GM18867 (cell line): ENCODE measurements around the gene COX18.

Source experiments
- ATAC-seq: cut with Tn5 transposase; IDR thresholded peaks from one replicate; pipeline ENCODE4 v1.9.1; 2021; ENCODE audit warnings: mild to moderate bottlenecking, moderate library complexity; ENCODE audit not compliant: unreplicated experiment

The COX18 gene, protein sequence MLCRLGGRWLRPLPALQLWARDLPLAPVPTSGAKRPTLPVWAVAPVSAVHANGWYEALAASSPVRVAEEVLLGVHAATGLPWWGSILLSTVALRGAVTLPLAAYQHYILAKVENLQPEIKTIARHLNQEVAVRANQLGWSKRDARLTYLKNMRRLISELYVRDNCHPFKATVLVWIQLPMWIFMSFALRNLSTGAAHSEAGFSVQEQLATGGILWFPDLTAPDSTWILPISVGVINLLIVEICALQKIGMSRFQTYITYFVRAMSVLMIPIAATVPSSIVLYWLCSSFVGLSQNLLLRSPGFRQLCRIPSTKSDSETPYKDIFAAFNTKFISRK

DNA sequence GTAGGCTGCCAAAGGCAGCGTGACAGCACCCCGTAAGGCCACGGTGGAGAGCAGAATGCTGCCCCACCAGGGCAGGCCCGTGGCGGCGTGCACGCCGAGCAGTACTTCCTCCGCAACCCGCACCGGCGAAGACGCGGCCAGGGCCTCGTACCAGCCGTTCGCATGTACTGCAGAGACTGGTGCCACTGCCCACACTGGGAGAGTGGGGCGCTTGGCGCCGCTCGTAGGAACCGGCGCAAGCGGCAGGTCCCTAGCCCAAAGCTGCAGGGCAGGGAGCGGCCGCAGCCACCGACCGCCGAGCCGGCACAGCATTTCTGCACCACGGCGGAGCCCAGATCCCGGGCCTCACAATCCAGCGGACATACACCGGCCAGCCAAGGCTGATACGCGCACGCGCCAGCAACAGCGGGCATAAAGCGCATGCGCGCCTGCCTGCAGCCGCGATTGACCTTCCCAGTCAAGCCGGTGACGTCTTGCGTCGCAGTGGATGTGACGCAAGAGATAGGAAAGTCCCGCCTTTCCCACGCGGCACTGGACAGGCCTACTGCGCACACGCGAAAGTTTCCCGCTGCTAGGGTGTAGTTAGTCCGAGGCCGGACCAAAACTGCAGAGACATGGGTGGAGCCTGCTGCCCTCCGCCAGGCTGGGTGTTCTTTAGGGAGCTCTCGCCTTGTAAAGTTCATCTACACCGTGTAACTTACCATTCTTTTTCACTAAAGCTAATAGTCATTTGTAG lies at the start of gene COX18:
TSS of gene COX18 (minus strand) at position 379 of the 736 bp plus-strand sequence. CDS start at position 312, 67 bp downstream.
- ATAC-seq: peak; percentile 83

DNA sequence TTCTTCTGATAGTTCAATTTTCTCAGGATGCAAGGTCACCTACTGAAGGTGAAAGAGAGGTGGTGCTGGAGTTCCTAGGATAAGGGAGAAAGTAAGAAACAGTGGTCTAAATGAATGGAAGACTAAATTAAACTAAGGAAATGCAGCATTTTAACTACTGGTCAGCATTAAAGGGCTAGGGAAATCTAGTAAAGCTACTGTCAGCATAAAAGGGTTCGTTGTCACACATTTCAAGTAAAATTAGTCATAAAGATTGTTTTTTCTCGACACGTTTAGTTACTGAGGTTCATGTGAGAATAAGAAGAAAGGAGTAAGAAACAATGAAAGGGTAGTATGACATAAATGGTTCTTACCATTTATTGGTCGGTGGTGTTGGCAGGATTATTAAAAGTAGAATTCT lies 40.0 kb upstream of the COX18 start:
- no peak for ATAC-seq

DNA sequence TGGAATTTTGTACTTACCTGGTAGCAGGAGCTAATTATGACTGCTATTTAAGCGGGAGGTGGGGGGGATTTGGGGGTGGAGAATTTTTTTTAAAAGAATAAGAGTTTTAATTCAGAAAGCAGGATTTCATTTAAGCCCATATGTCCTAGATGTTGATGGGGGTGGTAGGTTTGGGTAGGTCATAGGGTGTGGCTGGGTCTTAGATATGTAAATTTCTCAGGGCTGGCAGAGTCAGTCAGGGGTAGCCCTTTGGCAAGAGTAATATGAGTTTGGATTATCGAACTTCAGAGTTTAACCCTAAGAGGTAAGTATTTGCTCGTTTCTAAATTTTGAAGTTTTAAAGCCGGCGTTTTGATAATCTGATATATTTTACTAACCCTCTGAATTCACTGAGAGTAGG lies 35.2 kb upstream of the COX18 start:
- ATAC-seq: no peak

DNA sequence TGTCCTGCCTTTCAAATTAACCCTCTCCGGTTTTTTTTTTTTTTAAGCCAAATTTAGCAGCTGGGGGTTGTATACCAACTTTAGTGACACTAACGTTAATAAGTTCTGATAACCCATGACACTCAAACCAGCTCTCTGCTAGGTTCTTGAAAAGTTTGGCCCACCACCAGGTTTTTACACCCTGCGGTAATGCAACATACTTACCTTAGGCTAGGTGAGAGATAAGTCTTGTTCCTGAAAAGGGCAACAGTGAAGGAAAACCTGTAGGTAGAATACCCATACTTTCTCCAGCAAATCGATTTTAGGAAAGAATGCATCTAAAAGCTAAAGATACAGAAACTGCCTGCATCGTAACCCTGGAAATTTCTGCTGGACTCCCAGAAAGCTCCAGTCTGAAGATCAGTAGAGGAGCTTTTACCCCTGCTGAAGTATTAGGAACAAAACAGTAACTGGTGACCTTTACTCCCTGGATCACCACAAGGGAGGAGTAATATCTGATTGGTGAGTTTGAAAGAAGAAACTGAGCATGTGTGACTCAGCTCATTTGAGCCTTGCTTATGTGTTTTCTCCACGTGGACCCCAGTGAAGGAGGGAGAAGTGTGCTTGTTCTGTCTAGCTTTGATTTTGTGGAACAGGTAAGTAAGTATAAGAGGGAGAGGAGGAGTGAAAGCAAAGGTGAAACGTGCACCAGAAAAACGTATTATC lies 34.4 kb upstream of the COX18 start:
- no peak for ATAC-seq

DNA sequence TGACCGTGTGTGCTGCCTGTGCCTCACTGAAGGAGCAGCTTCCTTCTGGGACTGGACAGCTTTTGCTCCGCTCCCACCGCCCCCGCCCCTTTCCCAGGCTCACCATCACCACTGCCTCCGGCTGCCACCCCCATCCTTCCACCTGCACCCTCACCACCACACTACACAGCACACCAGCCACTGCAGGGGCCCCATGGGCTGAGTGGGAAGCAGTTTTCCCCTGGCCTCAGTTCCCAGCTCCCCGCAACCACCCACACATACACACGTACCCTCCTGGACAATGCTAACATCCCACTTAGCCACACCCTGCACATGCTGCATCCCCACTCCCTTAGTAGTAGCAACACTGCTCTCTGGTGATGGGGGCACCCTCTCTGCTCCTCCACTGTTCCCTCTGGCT lies 29.6 kb upstream of the COX18 start:
- no peak for ATAC-seq

DNA sequence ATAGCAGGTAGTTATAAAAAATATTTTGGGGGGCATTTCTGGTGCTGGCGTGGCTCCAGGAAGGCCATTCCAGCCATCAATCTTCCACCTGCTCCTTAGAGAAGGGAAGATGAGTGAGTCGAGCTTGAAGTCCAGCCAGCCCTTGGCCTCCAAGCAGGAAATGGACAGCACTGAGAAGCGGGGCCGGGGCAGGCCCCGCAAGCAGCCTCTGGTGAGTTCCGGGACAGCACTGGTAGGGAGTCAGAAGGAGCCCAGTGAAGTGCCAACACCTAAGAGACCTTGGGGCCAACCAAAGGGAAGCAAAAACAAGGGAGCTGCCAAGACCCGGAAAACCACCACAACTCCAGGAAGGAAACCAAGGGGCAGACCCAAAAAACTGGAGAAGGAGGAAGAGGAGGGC lies 29.2 kb upstream of the COX18 start:
- no peak for ATAC-seq

DNA sequence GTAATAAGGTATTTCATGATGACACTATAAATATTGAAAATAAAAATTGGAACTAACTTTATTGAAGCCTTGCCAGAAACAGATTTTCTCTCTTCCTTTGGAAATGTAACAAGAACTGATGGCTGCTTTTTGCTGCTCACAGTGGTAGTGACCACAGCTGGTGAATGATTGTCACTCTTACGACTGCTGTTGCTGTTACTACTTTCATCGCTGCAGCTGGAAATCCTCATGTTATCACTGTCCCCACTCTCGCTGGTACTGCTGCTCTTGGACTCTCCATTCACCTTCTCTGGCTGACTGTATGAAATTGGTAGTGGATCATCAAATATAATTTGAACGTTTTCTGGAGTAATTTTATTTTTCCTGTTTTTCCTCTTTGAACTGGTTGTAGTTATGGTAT lies 28.5 kb upstream of the COX18 start:
- no peak for ATAC-seq

DNA sequence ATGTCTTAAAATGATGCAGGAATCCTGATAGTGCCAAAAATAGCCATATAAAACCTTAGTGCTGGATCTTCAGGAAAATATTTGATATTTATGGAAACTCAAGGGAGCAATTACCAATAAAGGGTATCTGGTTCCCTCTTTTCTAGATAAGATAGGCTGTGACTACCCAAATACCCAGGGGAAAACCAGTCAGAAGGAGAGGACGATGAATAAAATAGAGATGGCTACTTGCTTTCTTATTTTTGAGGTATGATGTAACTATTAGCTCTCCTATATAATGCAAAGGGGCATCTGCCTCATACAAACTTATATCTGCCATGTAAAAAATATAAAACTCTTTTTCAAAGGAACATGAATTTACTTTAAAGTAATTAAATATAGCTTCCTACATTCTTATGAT lies 23.4 kb upstream of the COX18 start:
- no peak for ATAC-seq

DNA sequence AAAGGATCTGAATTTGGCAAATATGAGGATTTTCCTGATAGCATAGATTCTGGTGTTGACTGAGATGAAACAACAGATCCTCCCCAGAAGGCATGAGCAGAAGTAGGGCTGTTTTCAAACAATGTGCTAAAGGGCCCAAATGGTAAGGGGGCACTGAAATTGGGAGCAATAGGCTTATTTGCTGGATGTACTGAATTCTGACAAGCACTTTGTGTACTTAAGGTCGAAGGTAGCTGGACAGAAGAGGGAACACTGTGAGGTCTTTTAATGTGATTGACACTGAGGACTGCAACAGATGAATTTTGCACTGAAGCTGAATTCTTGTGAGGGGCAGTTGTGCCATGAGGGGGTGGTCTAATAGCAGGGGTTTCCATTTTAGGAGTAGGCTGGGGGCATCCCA lies 21.2 kb upstream of the COX18 start:
- no peak for ATAC-seq

DNA sequence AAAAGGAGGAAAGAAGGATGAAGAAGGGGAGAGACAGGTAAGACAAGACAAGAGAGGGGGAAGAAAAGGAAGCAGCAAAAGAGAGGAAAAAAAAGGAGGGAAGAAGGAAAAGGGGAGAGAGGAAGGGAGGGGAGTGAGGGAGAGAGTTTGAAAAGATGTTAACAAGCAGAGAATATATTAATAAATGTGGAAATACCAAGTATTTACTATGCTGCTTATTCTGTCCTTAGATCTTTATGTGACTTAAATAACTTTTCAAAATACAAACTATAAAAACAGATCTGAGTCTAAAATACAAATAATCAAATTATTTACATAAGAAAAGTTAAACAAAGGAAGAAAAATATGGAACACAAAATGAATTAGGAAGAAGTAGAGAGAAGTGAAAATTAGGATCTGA lies 18.4 kb upstream of the COX18 start:
- ATAC-seq: no peak

DNA sequence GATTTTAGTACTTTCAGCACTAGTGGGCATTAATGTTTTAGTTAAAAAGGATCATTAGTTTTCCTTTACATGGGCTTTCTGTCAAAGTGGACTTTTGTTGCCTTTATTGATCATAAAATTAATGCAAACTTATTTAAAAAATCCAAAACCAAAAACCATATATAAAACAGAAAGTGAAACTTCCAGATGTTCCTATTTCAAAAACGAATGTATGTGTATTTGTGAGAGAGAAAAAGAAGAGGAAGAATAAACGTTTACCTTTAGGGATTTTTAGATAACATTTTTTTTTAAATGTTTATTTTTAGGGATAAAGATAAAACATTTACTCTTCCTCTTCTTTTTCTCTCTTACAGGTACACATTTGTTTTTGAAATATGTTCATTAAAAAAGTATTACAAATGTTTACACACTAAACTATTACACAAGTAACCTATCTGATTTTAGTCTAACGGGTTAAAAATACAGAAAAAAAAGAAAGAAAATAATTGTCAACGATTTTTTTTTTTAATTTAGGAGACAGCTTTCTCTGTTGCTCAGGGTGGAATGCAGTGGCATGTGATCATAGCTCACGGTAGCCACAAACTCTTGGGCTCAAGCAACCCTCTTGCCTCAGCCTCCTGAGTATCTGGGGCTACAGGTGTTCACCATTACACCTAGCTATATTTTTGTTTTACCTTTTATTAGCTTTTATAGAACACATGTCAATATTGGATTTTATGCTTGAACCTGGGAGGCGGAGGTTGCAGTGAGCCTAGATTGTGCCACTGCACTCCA lies 16.8 kb upstream of the COX18 start:
- ATAC-seq: peak; percentile 40

DNA sequence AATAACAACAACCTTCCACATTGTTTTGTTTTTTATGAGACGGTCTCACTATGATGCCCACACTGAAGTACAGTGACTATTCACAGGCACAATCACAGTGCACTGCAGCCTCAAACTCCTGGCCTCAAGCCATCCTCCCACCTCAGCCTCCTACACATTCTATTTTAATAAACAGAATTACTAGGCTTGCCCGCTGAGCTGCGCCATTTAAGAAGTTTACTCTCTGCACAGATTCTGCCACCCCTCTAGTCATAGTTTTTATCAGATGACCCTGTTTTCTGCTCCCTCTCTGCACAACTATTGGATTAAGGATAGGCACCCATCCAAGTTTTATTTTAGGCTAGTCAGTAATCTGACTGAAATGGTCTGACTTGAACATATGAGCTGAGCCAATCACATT lies 11.3 kb upstream of the COX18 start:
- no peak for ATAC-seq

DNA sequence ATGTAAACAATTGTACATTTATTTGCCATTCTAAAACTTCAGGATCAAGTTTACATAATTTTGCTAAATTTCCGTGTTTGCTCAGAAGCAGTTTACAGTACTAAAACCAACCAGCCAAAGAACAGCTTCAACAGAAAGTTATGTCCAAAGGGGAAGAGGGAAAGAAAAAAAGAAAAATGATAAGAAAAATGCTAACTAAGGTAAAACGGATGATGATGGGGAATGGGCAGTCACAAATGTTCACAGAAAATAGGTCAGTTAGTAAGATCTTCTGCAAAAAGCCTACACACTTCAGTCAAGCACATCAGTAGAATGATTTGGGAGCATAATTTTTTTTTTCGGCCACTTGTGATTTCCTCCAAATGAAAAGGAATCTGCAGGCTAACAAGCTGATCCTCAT lies 6.3 kb upstream of the COX18 start:
- no peak for ATAC-seq

DNA sequence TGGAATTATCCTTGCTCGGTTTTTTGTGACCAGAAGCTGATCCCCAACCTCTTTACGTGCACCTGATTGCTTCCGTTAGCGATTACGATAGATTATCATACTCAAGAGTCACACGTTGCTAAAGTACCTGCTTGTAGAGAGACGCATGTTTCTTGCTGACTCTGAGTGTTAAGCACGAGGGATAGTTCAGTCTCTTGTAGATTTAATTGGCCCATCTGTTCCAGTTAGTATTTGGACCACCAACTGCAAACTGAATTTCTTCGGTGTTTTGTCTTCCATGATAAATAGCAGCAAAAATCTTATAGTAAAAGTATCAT lies 516 bp upstream of the COX18 start:
- peak; percentile 21 for ATAC-seq

DNA sequence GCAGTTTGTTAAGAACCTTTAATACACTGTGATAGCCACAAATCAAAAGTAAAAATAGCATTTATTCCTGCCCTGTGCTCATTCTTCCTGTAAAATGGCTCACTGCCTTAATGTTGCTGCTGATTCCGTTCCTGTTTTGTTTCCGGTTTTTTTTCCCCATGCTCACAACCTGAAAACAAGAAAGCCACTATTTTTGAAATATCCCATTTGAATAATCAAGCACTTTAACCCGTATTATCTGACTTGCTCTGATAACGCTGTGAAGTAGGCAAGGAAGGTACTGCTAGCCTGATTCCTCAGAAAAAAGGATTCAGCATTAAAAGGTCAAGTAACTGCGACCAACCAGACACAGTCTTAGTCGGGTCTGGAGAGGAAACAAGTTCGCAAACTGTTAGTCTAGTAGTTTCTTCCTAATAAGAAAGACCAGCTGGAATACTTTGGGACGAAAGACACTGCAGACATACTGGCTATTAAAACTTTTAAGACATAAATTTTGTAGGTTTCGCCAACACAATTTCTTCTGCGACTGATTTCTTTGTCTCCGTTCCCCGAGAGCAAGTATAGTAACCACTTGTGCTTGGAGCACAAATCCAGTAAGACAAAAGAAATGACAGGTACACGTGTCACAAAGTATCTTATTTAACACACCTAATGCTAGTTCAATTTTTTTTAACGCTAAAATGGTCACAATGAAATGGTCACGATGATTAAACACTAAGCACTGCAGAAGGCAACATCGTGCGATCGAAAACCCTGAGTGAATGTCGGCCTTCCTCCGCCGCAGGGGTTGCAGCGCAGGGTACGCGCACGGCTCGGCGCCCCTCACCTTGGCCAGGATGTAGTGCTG lies 802 bp downstream of the COX18 start:
- peak; percentile 0 for ATAC-seq

DNA sequence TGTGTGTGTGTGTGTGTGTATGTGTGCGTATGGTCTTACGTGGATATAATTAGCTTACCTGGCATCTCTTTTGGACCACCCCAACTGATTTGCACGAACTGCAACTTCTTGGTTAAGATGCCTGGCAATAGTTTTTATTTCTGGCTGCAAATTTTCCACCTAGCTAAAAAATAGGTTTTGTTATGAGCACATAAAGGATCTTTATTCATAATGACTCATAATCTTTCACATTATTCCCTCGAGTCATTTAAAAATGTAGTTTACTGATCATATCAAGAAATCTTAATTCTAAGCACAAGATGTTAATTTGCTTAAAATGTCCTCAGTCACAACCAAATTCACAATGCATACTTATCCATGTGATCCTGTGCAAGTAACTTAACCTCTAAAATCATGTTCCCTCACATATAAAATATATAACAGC lies 1.5 kb downstream of the COX18 start:
- ATAC-seq: no peak

DNA sequence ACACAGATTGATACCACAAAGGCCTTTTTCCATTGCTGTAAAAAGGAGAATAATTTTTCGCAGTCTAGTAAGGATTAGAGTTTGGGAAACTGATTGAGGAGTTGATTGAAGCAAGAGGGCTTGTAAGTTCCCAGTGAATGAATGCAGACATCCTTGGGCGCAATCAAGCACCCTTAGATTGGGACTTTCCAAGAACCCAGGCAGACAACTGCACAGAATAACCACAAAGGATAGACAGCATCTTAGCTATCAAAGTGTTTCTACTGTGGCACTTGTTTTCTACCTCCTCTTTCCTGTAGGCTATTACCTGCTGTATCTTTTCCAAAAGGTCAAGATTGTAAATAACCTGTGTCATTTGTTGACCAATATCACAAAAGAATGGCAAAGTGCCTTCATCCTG lies 2.6 kb downstream of the COX18 start:
- ATAC-seq: no peak

DNA sequence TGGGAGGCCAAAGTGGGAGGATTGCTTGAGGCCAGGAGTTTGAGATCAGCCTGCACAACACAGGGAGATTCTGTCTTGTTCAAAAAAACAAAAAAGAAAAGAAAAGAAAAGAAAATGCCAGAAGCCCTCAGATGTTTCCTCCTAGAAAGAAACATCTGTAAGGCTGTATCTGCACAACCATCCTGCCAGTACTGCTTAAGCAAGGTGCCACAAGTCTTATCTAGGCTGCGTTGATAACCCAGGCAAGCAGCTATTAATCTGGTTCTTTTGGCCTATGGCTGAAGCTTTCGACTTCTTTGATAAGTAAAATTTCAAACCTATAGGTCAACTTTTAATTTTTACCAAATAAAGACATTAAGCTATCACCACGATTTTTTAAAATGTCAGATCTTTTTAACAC lies 3.1 kb downstream of the COX18 start:
- no peak for ATAC-seq

DNA sequence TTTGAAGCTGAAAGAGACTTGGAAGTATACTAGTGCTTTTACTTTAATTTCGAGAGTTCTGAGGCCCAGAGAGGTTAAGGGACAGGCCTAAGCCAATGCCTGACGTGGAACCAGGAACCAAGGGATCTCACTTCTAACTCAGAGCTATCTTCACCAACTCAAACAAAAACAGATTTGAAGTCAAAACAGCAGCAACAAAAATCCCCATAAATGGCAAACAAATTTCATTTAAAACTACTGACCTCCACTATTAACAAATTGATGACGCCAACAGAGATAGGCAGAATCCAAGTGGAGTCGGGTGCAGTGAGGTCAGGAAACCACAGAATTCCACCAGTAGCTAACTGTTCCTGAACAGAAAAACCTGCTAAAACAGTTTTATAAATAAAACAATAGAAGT lies 5.0 kb downstream of the COX18 start:
- no peak for ATAC-seq

DNA sequence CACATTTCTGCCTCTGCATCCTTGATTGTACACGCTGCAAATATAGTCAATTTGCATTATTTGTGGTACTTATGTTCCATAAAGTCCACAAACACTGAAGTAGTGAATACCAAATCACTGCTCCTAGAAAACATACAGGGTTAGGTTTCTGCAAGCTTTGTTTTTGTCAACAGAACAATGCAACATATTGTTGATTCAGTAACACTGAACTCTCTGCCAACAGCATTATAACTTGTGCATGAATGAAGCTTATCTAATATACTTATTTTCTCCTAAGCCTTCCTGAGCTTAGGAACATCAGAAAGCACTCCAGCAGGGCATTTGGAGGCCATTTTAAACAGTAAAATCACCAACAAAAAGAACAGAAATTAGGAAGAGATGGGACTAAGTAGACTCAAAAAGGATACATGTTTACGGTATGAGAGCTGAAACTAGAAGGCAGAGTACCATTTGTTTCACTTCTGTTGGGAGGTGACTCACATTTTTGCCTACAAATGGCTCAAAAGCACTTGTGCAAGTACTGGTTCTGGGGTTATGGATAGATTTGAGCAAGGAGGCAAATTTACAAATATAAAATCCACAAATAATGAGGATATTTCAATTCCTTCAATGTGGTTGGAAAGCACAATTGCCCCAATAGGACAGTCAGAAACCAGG lies 14.1 kb downstream of the COX18 start:
- ATAC-seq: peak; percentile 93
